ENCODE results near the gene LGALS14. TPM values are rescaled to one million over a fixed set of nuclear protein-coding genes. Genes with fewer than 3 reads are reported as not detected.
"Not testable (repeated sequence)": the region's sequence is repeated elsewhere in the genome, so short reads cannot be mapped to it uniquely, and the experiment has no call there.

LGALS14 gene
- total and polyA plus RNA-seq, 8 donors, result 0.31 TPM; not detected in 7

GRCh38 chr19:39708594-39708993 lies 4.3 kb downstream of the LGALS14 start:
- no peaks in the 10 kb centered on the region for H3K36me3 ChIP-seq
- H3K4me1 ChIP-seq, result no peaks in the 10 kb centered on the region
- ATAC-seq (no peak), DNase-seq (no peak)
- TF ChIP-seq, protein P1, sequence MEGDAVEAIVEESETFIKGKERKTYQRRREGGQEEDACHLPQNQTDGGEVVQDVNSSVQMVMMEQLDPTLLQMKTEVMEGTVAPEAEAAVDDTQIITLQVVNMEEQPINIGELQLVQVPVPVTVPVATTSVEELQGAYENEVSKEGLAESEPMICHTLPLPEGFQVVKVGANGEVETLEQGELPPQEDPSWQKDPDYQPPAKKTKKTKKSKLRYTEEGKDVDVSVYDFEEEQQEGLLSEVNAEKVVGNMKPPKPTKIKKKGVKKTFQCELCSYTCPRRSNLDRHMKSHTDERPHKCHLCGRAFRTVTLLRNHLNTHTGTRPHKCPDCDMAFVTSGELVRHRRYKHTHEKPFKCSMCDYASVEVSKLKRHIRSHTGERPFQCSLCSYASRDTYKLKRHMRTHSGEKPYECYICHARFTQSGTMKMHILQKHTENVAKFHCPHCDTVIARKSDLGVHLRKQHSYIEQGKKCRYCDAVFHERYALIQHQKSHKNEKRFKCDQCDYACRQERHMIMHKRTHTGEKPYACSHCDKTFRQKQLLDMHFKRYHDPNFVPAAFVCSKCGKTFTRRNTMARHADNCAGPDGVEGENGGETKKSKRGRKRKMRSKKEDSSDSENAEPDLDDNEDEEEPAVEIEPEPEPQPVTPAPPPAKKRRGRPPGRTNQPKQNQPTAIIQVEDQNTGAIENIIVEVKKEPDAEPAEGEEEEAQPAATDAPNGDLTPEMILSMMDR (IDR thresholded peaks at IDR 0.05), result no peak
- intact Hi-C loops (cut with DNase I), result no loop called here
- H3K9me3 ChIP-seq, result no peaks in the 10 kb centered on the region
- H3K4me3 ChIP-seq, result no peak overlapping the region
- no peak overlapping the region for H3K27ac ChIP-seq
- no peaks in the 10 kb centered on the region for H3K27me3 ChIP-seq

- DNase-seq (no peak), ATAC-seq (no peak)
- H3K4me3 ChIP-seq, result no peak overlapping the region
- no peaks in the 10 kb centered on the region for H3K27me3 ChIP-seq
- TF ChIP-seq, protein P1 (IDR thresholded peaks at IDR 0.05), result no peak
- no peaks in the 10 kb centered on the region for H3K4me1 ChIP-seq
- intact Hi-C loops (cut with DNase I), result no loop called here
- no peaks in the 10 kb centered on the region for H3K9me3 ChIP-seq
- no peak overlapping the region for H3K27ac ChIP-seq
- H3K36me3 ChIP-seq, result no peaks in the 10 kb centered on the region
Measured at GRCh38 chr19:39709026-39709872, 5.0 kb downstream of the LGALS14 start.

DNA sequence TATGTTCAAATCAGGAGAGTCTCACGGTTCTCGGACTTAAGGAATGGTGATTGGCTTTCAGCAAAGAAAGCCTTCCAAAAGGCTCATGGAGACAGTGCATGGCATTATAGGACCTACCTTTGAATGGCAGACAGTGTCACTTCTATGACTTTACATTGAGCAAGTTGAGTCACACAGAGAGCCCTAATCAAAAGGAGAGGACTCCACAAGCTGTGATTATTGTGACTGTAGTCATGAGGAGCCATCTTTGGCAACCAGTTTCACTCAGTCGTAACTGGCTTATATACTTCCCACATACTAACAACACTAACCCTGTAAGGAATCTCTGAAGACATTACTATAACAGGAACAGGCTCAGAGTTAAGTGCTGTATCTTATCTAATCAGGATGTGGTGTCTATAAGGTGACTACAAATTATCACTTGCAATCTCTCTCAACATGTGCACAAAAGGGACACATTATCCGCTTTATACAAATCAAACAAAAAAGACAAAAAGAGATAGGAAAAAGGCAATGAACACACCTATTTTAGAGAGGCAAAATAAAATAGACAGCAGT lies 6.1 kb downstream of the LGALS14 start:
- TF ChIP-seq, protein P1 (IDR thresholded peaks at IDR 0.05), result no peak
- H3K36me3 ChIP-seq, result no peaks in the 10 kb centered on the region
- H3K27me3 ChIP-seq, result no peaks in the 10 kb centered on the region
- no peak for ATAC-seq
- DNase-seq, result no peak
- H3K4me3 ChIP-seq, result no peak overlapping the region
- no peak overlapping the region for H3K27ac ChIP-seq
- no peaks in the 10 kb centered on the region for H3K4me1 ChIP-seq
- peaks cover 0 to 2% of the 10 kb centered on the region in 2 donors for H3K9me3 ChIP-seq
- intact Hi-C loops (cut with DNase I), result no loop called here

GRCh38 chr19:39720144-39720543 lies 15.9 kb downstream of the LGALS14 start:
- H3K36me3 ChIP-seq; H3K27ac ChIP-seq; DNase-seq; H3K4me1 ChIP-seq; H3K9me3 ChIP-seq; ATAC-seq; intact Hi-C loops (cut with DNase I); H3K4me3 ChIP-seq: not testable (repeated sequence)
- peaks cover 0 to 15% of the 10 kb centered on the region in 2 donors for H3K27me3 ChIP-seq

DNA sequence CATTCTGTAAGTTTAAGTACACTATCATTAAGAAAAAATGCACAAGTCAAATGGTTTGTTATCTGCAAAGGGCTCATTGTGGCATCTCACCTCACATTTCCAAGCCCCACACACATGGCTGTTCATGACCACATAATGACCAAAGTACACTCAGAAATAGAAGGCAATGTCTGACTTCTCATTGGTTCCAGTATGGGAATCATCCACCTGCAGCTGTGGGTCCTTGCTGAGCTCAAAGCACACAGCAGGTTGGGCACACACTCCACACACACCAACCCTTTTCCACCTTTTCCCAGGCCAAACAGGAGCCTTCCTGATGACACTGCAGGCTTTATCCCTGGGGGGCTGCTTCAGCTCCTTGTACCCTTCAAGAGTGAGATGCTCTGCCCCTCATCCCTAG lies 21.7 kb downstream of the LGALS14 start:
- Histone ChIP-seq H3K4me1 (no peaks in the 10 kb centered on the region), H3K36me3 (no peaks in the 10 kb centered on the region), H3K27ac (no peak overlapping the region), H3K9me3 (no peaks in the 10 kb centered on the region), H3K27me3 (peaks cover 0 to 18% of the 10 kb centered on the region in 2 donors), H3K4me3 (no peak overlapping the region)
- DNase-seq (no peak), ATAC-seq (no peak)
- intact Hi-C loops (cut with DNase I), result no loop called here
- TF ChIP-seq, protein P1 (IDR thresholded peaks at IDR 0.05), result no peak

Measured in left lung (tissue), 10 donors.